Endothelial cell of hepatic sinusoid (primary cell): ENCODE data around the gene ATG16L2.

Experiments used
- in situ Hi-C: cut with HindIII; loops from 2 replicates; pipeline ENCODE4 v1.10.0; 2017; ENCODE audit warnings: low sequenced_read_pairs

ATG16L2 gene

DNA sequence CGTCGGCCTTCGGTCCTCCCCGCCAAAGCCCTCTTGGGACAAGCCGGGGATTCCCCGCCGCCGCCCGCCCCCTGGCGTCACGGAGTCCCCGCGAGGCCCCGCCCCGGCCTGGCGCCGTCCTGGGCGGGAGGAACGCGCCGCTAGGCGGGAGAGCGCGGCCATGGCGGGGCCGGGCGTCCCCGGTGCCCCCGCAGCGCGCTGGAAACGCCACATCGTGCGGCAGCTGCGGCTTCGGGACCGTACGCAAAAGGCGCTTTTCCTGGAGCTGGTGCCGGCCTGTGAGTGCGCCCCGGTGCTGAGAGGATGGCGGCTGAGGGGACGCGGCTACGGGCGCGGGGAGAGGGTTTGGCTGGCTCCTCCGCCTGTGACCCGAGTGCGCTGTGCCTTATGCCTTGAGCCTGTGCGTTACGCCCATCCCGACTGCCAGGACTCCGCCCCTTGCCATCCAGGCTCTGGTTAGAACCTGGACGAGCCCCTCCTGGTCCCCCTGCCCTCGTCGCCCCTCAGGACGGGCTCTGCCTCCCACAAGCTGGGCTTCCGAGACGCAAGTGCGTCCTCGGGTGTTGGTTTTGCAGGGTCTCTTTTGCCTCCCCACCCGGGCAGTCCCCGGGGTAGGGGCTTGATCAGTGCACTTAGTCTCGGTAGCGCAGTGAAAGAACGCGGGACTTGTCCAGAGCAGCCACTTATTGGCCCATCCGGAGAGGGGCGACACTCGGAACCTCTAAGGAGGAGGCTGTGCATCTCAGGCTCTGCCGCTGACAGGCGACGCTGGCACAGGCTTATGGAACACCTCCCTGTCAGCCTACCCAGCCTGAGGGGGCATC is at the start of gene ATG16L2:
TSS of gene ATG16L2 (plus strand) at position 126 of the 824 bp plus-strand sequence. CDS start at position 161, 35 bp downstream.
- in situ Hi-C loops, result loop anchor here (5.0 to 25.0 kb wide), 2 partner anchors 62 to 277 kb away; partner anchors contain the start of gene ARAP1

- in situ Hi-C loops, result no loop called here
These were observed 49.7 kb upstream of the ATG16L2 start for GRCh38 chr11:72764503-72764902.

DNA sequence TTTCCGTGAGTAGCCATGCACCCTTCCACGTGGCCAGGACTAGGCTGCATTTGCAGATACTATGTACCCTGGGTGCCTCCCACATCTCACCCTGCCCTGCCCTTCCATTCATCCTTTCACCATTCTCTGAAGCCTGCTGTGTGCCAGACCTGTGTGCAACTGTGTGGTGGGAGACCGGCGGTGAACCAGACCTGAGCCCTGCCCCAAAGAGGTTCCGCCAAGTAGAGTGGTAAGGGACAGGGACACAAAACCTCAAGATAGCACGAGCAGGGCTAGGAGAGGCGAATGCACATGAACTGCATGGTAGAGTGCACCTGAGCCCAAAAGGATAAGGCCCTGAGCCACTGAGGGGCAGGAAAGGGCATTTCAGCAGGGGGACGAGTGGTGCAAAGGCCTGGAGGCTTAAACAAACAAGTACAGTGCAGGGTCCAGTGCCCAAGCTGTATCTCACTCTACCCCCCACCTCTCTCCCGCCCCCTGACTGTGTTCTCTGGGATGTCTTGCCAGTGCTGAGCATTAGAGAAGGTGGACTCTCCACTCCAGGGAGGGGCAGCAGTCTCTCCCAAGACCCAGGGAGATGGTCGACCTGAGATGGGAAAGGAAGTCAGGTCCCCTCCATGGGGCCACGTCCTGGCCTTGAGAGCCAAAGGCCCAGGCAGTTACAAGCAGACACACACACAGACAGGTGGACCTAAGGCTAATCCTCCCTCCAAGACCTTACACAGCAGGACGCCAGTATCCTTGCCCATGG is 47.9 kb upstream of the ATG16L2 start:
- in situ Hi-C loops, result no loop called here

- in situ Hi-C loops, result no loop called here
These were observed 46.8 kb upstream of the ATG16L2 start for GRCh38 chr11:72767203-72768062.

DNA sequence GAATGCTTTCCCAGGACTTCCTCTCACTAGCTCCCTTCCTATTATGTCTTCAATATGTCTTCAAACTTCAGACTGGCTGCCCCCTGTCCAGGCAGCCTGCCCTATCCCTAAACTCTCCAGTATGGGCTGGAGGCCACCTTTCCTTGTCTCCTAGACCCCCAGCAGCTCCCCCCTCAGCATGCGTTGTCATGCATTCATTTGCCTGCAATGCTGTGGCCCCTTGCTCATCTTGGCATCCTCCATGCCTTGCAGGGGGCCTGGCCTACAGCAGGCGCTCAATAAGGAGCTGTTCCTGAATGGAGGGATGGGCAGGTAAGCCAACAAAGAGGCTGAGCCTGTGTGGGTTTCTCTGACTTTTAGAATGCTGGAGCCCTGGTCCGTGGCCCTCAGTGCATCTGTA is 45.6 kb upstream of the ATG16L2 start:
- in situ Hi-C loops, result no loop called here

DNA sequence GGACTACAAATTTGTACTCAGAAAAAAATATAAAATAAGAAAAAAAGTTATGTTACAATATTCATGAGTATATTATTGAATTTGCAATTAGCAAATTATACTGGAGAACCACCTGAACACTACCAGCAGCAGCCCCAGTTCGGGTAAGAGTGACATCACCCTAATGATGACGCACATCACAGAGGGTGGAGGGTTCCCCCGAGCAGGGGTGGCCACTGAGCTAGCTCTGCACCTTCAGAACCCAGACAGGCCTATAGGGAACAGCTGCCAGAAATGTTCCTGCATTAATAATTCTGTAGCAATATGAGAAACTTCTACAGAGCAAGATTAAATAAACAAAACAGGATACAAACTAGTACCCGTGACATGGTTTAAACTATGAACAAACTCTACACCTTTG is 44.5 kb upstream of the ATG16L2 start:
- in situ Hi-C loops, result no loop called here

- in situ Hi-C loops, result no loop called here
These were observed 43.4 kb upstream of the ATG16L2 start for GRCh38 chr11:72770799-72771198.

DNA sequence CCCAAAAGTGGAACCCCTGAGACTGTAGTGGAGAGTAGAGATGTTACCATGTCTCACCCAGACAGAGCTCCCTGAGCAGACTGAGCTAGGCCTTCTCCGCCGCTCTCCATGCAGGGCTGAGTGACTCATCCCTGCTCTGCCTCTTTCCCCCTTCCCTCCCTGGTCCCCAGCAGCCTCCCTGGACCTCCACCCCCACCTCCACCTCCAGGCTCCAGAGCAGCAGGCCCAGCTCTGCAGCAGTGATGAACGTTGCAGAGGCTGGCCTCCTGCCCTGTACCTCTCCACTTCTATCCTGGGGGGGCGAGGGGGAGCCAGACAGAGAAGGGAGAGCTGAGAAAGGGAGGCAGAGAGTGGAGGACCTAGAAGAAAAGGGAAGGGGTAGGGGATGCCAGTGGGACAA is 42.7 kb upstream of the ATG16L2 start:
- in situ Hi-C loops, result no loop called here

DNA sequence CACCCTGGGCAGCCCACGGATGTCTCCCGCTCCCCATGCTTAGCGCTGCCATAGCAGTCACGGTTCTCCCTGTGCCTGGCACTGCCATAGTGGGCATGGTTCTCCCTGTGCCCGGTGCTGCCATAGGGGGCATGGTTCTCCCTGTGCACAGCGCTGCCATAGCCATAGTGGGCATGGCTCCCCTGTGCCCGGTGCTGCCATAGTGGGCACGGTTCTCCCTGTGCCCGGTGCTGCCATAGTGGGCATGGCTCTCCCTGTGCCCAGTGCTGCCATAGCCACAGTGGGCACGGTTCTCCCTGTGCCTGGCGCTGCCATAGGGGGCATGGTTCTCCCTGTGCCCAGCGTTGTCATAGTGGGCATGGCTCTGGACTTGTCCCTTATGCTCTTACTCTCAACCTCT is 42.2 kb upstream of the ATG16L2 start:
- in situ Hi-C loops, result no loop called here

- in situ Hi-C loops, result no loop called here
These were observed 40.9 kb upstream of the ATG16L2 start for GRCh38 chr11:72773291-72773690.

DNA sequence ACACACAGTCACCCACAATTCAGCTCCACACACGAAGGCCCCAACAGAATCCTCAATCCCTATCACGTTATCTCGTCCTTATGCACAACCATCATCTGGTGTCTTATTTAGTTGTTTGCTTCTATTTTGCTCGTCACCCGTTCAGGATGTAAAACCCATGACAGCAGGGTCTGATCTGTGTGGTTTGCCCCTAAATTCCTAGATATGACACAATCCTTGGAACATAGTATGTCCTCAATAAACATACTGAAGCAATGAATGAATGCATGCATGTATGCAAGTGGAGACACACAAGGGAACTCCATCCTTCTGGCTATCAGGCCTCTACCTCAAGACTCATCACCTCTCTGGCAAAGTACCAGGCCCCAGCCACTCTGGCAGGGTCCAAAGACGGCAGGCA is 40.5 kb upstream of the ATG16L2 start:
- in situ Hi-C loops, result no loop called here

DNA sequence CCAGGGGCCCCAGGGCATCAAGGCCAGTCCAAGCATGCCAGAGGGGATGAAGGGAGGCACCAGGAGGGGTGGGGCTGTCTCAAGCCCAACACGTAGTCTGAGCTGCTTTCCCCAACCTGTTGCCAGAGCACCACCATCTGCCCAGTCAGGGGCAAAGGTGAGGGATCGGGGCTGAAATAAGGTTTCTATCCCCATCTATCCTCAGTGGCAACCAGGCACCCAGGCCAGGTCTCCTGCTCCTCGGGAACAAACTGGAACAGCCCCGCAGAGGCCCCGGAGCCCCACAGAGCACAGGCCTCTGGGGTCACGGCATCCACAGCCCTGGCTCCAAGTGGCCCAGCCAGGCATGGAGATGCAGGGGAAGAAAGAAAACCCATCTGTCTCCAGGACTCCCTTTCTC is 39.7 kb upstream of the ATG16L2 start:
- in situ Hi-C loops, result no loop called here

- in situ Hi-C loops, result no loop called here
These were observed 38.7 kb upstream of the ATG16L2 start for GRCh38 chr11:72775288-72776110.

- in situ Hi-C loops, result no loop called here
These were observed 37.9 kb upstream of the ATG16L2 start for GRCh38 chr11:72776117-72776843.

- in situ Hi-C loops, result no loop called here
These were observed 37.1 kb upstream of the ATG16L2 start for GRCh38 chr11:72776844-72777754.

- in situ Hi-C loops, result no loop called here
These were observed 36.4 kb upstream of the ATG16L2 start for GRCh38 chr11:72777755-72778278.

DNA sequence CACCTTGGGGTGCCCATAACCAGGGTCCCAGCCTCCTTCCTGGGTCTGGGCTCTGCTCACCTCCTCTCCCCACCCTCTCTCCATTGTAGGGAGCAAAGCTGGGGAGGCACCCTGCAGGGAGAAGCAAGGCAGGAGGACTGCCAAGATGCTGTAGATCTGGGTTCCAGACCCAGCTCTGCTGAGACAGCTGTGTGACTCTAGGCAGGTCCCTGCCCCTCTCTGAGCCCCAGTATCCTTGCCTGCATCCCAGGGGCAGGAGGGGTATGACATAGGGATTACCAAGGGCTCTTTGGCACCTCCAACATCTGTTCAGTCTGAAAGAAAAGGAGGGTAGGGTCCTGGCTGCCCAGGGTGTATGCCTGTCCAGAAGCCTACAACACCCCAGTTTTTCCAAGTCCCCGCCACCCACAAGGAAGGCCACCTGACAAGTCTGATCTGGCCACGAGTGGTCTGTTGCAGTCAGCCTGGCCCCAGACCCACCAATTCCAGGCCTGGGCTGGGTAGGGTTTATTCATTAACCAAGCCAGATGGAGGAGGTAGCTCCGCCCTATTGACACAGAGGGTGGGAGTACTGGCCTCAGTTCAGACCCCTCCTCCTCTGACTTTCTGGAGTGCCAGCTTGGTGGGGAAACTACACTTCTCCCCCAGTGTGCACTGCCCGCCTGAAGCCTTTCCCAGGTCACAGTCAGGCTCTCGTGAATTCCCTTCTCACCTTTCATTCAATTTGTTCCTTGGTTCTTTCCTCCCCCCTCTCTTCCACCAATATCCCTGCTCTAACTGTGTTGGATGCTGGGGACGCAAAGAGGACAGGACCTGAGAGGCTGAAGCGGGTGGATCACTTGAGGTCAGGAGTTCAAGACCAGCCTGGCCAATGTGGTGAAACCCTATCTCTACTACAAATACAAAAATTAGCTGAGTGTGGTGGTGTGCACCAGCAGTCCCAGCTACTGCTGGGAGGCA is 35.4 kb upstream of the ATG16L2 start:
- in situ Hi-C loops, result no loop called here
